ENCODE measurements around the gene WNK1. TPM values are rescaled to one million over a fixed set of nuclear protein-coding genes. Genes with fewer than 3 reads are reported as not detected.
"Not testable (repeated sequence)": the region's sequence is repeated elsewhere in the genome, so short reads cannot be mapped to it uniquely, and the experiment has no call there.

WNK1 gene
- total RNA-seq, 1 donor from 2014 or later = 97.7 TPM

DNA sequence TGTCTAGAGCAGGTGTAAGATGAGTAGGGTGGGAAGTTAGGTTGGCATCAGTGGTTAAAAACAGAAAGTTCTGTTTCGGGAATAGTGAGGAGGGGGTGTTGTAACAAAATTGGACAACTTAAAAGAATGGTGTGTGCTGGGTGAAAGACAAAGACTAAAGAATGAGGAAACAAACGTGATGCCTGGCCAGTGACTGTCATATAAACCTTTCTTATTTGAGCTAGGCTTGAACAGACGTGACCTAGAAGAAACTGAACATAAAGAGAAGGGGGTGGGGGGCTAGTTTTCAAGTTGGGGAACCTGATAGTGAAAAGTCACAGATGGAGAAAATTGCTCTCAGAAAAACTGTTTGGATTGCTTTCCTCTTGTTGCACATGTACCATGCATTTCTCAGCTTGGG is 157.5 kb downstream of the WNK1 start:
- no peak for DNase-seq (ENCODE audit: low read depth in 2 of 2)

DNA sequence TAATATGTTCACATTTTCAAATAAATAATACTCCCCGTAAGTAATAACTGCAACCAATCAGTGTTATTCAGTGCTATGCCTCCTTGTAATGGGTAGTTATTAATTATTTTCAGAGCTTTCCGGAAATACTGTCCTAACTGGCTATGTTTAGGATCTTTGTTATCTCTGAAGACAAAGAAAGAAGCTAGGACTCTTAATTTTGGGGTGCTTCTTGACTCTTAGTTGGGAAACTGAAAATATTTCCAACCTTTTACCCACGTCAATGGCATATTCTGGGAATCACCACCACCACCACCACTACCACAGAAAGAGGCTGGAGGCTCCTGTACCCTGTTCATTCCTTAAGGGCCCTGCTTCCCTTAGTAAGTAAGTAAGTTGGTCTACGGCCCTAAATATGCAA is 158.0 kb downstream of the WNK1 start:
- no peak for DNase-seq (ENCODE audit: low read depth in 2 of 2)

DNA sequence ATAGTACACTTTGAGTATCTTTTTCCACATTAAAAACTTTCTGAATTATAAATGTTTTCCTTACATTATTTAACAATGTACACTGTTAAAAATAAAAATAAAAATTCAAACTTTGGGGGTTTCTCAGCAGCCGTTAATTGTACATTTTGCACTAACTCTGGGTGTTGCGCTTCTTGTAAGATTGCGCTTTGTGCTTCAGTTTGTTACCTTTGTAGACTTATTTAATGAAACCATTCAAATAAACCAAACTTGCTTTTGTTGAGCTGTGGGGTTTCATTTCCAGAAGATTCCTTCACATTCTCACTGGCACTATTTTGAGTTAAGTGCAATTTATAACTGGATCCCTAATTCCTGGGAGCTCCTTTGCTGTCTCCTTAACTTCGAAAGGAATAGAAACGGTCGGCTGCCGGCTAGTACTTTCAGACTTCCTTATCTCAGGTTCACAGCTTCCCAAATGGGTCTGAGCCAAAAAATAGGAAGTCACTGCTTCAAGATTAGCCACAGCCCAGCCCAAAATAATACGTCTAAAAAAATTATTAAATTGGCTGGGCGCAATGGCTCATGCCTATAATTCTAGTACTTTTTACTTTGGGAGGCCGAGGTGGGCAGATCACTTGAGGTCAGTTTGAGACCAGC is 158.9 kb downstream of the WNK1 start:
- peak in 1 of 2 donors; percentile 60 for DNase-seq (ENCODE audit: low read depth in 2 of 2)

DNA sequence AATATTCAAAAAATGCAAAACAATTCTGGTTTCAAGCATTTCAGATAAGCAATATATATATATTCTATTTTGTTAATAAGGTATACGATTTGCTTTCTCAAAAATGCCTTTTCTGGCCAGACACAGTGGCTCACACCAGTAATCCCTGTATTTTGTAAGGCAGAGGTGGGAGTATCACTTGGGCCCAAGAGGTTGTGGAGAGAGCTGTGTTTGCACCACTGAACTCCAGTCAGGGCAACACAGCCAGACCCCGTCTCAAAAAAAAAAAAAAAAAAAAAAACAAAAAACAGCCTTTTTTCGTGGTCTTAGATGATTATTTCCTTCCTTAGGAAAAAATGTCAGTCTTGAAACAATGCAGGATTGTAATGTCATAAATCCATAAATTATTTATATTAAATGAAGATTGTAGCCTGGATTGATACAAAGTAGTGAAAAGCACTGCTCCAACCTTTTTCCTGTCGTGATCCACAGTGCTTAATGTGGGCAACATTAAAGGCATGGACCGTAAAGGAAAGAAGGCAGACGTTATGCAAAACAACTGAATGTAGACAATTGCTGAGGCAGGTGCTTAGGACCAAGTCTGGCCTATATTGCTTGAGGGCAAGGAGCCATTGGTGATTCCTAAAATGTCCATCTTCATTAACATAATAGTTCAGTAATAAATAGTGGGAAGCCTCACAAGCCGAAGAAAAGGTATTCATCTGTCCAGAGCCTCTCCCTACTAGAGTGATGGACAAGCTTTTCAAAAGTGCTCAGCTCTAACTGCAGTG is 160.3 kb downstream of the WNK1 start:
- no peak for DNase-seq (ENCODE audit: low read depth in 2 of 2)

DNA sequence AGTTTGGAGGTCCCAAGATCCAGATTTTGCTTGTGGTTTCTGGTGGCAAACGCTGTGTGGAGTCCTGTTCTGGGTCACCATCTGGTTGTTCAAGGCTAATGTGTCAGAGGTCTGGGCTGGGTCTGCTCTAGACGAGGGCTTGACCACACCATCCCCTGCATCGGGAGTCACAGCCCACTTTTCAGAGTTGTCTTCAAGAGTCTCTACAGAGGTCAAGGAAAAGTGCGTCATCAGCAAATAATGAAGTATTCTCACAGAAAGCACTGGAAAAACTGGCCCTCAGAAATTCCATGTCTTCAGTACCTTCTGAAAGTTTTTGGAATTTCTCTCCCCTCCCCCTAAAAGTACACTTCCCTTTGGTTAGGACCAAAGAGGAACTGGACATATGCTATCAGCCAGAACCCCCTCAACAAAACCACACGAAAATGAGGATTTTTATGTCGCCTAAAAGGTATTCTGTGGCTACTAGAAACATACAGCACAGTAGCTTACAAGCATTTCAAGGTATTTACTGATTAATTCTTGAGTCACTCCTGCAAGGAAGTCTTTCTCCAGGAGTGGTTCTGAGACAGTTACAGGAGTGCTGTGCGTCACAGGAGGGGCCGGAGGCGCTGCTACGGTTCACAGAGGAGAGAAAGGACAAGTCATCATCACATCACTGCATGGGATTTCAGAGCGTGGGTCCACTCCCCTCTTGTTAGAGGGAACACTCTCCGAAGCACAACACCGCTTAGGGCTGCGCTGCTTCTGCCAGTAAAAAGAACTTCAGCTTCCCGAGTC is 161.7 kb downstream of the WNK1 start:
- DNase-seq (ENCODE audit: low read depth in 2 of 2) = no peak

DNA sequence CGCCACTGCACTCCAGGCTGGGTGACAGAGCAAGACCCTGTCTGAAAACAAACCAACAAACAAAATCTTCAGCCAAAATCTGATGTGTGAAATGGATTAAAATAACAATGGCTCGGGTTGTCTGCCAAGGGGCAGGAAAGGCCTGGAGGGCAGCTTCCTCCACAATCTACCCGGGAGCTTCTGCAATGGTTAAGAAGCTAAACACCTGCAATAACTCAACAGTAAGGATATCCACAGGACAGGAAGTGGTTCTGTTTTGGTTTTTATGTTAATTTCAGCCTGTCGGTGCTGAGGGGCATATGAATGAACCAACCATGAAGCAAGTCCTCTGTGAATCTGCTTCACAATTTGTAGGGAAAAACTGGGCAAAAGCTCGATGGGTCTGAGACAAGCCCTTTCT is 162.7 kb downstream of the WNK1 start:
- peak in 1 of 2 donors; percentile 58 for DNase-seq (ENCODE audit: low read depth in 2 of 2)

DNA sequence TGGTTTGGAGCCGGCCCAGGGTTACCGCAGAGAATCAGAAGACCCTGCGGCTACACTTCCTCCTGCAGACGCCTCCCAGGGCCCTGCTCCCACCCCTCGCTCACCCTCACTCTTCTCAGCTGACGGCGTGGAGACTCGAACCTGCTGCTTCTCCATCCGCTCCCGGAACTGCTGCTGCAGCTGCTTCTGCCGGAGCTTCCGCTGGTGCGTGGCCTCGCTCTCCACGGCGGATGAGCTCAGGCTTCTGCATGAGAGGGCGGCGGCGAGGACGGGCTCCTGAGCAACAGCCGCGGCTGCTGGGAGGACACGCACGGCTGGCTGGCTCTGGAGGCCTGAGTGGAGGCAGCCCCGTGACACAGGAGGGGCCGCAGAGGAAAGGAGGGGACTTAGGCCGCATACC is 163.9 kb downstream of the WNK1 start:
- DNase-seq (ENCODE audit: low read depth in 2 of 2) = no peak

DNA sequence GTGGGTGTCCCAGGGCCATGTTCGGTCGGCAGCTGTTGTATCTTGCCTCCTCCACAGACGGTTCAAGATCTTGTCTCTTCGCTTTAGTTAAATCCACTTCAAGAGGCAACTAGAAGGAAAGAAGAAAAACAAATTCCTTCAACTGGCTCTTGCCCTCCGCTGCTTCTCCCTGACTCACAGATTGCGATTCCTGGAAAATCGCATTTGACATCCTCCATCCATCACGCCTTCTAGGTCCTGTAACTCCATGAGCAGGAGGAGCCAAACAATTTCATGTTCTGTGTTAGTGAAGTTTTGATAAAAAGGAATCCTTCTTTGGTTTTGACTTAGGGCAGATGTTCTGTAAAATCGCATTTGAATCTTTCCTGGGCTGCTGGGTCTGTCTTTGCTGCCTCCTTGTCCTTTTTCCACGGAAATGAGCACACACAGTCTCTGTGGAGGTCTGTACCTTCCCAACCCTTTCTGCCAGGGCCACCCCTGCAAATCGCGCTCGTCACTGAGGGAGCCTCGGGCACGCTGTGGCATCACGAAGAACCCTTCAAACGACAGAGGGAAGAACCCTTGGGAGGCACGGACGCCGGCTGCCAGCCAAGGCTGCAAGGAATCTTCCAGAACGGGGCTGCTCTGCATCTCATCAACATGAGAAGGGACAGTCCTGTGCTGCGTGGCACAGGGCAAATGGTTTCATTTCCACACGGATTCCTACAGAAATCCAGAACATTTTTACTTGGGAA is 164.5 kb downstream of the WNK1 start:
- no peak for DNase-seq (ENCODE audit: low read depth in 2 of 2)

DNA sequence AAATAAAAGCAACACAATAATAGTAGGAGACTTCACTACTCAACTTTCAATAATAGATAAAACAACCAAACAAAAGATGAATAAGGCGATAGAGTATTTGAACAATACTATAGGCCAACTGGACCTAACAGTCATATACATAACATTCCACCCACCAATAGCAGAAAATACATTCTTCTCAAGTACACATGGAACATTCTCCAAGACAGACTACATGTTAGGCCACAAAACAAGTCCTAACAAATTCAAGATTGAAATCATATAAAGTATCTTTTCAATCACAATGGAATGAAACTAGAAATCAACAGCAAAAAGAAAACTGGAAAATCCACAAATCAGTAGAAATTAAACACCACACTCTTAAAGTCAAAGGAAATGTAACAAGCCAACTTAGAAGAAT is 168.3 kb downstream of the WNK1 start:
- DNase-seq (ENCODE audit: low read depth in 2 of 2) = no peak

DNA sequence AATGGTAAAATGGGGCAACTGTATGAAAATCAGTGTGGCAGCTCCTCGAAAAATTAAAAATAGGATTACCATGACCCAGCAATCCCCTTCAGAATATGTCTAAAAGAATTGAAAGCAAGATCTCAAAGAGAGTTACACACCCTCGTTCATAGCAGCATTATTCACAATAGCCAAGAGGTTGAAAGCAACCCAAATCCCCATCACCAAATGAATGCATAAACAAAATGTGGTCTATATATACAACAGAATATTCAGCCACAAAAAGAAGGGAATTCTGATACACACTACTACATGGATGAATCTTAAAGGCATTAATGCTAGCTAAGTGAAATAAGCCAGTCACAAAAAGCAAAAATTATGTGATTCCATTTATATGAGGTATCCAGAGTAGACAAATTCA is 169.9 kb downstream of the WNK1 start:
- DNase-seq (ENCODE audit: low read depth in 2 of 2) = no peak

DNA sequence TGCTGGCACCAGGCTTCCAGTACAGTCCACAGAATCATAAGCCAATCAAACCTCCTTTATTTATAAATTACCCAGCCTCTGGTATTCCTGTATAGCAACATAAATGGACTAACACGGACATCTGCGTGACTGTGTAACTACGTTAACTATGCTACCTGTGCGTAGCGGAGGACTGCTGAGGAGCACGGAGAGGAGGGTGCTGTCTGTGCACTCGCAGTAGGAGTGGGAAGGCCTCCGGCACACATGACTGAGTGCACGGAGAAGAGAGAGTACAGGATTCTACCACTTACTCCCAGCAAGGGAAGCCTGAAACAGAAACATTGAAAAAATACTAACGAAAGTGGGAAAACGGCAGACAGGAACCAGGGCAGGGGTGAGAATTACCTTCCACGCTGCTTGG is 174.3 kb downstream of the WNK1 start:
- DNase-seq (ENCODE audit: low read depth in 2 of 2) = no peak

DNA sequence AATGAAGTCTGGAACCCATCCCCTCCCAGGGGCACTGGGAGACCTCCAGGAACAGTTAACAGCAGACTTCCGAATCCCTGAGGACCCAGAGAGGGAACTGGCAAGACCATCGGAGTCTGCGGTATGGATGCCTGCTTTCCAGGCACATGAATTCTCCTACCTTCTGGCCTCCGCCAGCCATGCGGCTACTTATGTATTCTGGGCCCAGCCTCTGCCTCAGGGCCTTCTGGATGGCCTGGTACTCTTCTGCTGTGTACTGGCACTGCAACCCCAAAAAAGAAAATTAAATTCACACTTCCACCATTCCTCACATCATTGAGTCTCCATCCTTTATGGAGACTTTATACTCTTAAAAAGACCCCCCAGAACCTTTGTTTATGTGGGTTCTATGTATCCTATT is 178.7 kb downstream of the WNK1 start:
- no peak for DNase-seq (ENCODE audit: low read depth in 2 of 2)

DNA sequence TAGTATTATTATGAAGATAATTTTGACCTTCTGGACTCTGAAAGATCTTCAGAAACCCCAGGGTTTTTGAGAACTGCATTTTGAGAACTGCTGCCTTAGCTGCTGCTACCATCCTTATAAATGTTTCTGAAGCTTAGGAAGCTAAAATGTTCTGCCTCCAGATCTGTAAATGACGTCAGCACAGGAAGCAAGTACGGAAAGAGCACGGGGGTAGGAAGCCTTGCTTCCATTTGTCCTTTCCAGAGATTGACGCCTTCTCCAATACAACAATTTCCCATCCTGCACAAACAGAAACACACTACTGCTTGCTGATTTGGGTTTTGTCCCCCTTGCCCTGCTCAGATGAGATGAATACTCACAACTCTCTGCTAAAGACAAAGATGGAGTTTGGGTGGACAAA is 179.2 kb downstream of the WNK1 start:
- no peak for DNase-seq (ENCODE audit: low read depth in 2 of 2)

DNA sequence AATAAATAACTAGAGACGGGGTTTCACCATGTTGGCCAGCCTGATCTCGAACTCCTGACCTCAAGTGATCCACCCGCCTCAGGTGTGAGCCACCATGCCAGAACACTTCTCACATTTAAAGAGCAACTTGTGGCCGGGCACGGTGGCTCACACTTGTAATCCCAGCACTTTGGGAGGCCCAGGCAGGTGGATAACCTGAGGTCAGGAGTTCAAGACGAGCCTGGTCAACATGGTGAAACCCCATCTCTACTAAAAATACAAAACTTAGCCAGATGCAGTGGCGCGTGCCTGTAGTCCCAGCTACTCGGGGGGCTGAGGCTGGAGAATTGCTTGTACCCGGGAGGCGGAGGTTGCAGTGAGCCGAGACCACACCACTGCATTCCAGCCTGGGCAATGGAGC is 183.5 kb downstream of the WNK1 start:
- DNase-seq (ENCODE audit: low read depth in 2 of 2) = not testable (repeated sequence)

DNA sequence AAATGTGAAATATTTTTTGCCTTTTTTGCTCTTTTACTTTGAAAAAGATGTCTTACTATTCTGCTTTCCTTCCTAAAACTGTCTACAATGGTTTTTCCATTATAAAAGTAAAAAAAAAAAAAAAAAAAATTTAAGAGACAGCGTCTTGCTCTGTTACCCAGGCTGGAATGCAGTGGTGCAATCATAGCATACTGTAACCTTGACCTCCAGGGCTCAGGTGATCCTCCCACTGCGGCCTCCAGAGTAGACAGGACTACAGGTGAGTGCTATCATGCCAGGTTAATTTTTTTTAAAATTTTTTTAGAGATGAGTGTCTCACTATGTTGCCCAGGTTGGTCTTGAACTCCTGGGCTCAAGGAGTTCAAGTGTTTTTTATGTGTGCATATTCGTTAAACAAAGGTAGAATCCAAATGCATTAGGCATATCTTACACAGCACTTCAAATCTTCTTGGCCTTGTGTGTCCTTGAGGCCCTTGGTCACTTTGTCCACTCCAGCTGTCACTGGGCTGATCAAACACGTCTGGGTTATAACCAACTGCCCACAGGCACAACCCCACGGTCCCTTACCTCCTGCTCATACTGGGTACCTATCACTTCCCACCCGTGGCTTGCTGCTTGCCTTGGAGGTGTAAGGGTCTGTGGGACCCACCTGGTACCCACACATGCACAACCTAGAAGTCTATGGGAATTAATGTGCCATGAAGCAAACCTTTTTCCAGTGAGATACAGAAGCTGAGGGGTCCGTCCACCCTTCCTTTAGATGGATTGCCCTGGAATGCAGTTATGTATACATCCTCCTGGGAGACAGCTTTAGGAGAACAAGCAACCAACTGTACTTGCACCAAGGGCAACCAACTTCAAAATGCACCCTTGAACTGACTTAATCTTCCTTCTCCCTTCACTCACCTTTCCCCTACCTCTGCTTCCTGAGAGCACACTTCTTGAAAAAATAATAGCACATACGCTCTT is 184.3 kb downstream of the WNK1 start:
- DNase-seq (ENCODE audit: low read depth in 2 of 2) = no peak

DNA sequence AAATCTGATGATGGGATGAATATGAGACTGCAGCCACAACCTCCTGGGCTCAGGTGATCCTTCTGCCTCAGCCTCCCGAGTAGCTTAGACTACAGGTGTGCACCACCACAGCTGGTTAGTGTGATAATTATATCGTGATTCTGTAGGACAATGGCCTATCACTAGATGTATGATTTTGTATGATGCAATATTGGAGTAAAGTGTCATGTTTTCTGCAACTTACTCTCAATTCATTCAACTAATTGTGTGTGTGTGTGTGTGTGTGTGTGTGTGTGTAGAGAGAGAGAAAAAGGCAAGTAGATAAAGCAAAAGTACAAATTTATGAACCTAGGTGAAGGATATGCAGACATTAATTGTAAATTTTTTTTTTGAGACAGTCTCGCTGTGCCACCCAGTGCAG is 186.4 kb downstream of the WNK1 start:
- DNase-seq (ENCODE audit: low read depth in 2 of 2) = no peak

DNA sequence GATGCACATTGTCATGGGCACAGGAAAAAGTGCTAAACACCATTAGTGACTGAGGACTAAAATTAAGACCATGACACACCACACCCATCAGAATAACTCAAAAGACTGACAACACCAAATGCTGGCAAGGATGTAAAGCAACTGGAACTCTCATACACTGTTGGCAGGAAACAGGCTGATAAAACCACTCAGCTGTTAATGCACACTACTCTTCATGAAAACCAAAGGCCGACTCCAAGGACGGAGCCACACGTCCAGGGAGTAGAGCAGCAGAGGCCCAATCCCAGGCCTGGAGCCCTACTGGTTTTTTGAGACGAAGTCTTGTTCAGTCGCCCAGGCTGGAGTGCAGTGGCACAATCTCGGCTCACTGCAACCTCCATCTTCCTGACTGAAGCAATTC is 190.7 kb downstream of the WNK1 start:
- DNase-seq (ENCODE audit: low read depth in 2 of 2) = no peak

DNA sequence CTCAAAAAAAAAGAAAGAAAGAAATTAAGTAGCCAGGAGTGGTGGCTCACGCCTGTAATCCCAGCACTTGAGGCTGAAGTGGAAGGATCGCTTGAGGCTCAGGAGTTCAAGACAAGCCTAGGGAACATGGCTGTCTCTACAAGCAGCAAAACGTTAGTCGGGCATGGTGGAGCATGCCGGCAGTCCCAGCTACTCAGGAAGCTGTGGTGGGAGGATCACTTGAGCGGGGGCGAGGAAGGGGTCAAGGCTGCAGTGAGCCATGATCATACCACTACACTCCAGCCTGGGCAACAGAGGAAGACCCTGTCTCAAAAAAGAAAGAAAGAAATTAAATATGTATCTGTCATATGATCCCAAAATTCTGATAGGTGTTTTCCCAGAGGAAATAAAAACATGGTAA is 191.8 kb downstream of the WNK1 start:
- no peak for DNase-seq (ENCODE audit: low read depth in 2 of 2)

DNA sequence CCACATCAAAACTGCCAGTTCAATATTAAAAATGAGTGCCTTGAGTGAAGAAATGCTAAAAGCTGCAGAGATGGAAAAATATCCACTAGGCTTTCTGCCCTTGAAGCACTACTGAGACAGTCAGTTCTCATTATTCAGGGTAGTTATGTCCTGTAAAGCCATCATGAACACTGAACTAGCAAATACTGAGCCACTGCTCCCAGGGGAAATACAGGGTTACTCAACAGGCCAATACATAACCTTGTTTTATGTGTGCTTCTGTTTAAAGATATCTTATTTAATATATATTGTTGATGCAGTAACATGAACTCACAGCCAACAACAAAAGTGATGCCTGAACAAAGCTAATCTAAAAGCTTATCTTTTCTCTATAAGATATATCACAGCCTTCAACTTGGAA is 193.8 kb downstream of the WNK1 start:
- DNase-seq (ENCODE audit: low read depth in 2 of 2) = no peak

DNA sequence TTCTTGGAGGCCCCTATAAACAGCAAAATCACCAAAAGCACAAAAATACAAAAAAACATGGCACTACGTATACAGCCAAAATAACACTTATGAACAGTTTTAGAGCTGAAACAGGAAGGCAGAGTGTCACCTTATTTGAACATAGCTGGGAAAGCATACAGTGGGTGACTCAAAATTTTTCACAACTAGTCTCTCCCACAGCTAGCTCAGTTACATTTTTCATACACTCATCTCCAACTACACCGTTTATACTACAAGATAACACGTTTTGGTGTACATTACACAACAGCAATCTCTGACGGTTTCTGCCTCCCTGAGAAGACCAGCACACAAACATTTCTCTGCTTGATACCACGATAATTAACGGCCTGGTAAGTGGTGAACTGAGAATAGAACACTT is 194.3 kb downstream of the WNK1 start:
- no peak for DNase-seq (ENCODE audit: low read depth in 2 of 2)

DNA sequence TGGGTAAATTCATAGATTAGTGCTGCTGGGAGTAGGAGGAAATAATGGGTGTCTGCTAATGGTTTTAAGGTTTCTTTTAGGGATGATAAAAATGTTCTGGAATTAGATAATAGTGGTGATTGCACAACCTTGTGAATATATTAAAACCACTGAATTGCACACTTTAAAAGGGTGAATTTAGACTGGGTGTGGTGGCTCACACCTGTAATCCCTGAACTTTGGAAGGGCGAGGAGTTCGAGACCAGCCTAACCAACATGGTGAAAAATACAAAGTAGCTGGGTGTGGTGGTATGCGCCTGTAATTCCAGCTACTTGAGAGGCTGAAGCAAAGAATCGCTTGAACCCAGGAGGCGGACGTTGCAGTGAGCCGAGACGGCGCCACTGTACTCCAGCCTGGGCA is 195.9 kb downstream of the WNK1 start:
- DNase-seq (ENCODE audit: low read depth in 2 of 2) = no peak

Measured in dermis microvascular lymphatic vessel endothelial cell (primary cell).